NCI-H146 (cell line): ENCODE measurements around the gene DUSP15.
"Not testable (repeated sequence)": the region's sequence is repeated elsewhere in the genome, so short reads cannot be mapped to it uniquely, and the experiment has no call there.

Experiments
- DNase-seq: peaks from one replicate; lab custom pipeline; 2025; lab: John Stamatoyannopoulos, UW

The DUSP15 gene

GRCh38 chr20:31822421-31823330 lies 47.7 kb downstream of the DUSP15 start:
- DNase-seq = peak; percentile 93

GRCh38 chr20:31821427-31821826 lies 48.9 kb downstream of the DUSP15 start:
- DNase-seq = no peak

- no peak for DNase-seq
These were observed 50.1 kb downstream of the DUSP15 start for GRCh38 chr20:31820228-31820627.

- DNase-seq = no peak
These were observed 51.1 kb downstream of the DUSP15 start, which contains the start of gene MYLK2 for GRCh38 chr20:31819083-31819784. Gene MYLK2, plus strand, starts transcription at chr20:31819356. Its CDS starts 225 bp downstream, at chr20:31819581.

- DNase-seq = no peak
These were observed 51.9 kb downstream of the DUSP15 start for GRCh38 chr20:31818376-31818908.

GRCh38 chr20:31817461-31817860 lies 52.9 kb downstream of the DUSP15 start:
- no peak for DNase-seq

- peak; percentile 56 for DNase-seq
These were observed 54.1 kb downstream of the DUSP15 start for GRCh38 chr20:31816221-31816620.

- peak; percentile 81 for DNase-seq
These were observed 54.7 kb downstream of the DUSP15 start for GRCh38 chr20:31815408-31816188.

GRCh38 chr20:31814142-31814541 lies 56.2 kb downstream of the DUSP15 start:
- DNase-seq = not testable (repeated sequence)

GRCh38 chr20:31813611-31814010 lies 56.7 kb downstream of the DUSP15 start:
- DNase-seq = no peak

- no peak for DNase-seq
These were observed 58.3 kb downstream of the DUSP15 start for GRCh38 chr20:31811796-31812728.

GRCh38 chr20:31811198-31811597 lies 59.1 kb downstream of the DUSP15 start:
- no peak for DNase-seq
